HFFc6 (cell line): ENCODE measurements around the gene R3HDM4. TPM values are rescaled to one million over a fixed set of nuclear protein-coding genes. Genes with fewer than 3 reads are reported as not detected.

Source experiments
- DNase-seq: peaks from one replicate; pipeline ENCODE4 v3.0.0-alpha.2; 2018
- H3K27ac Mint-ChIP-seq: 2 replicates; pipeline ENCODE4 v1.8.0; 2020; ENCODE audit warnings: mild to moderate bottlenecking, mixed read lengths
- H3K27me3 Mint-ChIP-seq: 2 replicates; pipeline ENCODE4 v1.8.0; 2021; ENCODE audit warnings: mild to moderate bottlenecking, moderate library complexity, mixed read lengths; ENCODE audit not compliant: insufficient read depth
- H3K36me3 Mint-ChIP-seq: 2 replicates; pipeline ENCODE4 v1.8.0; 2021; ENCODE audit warnings: low read depth, mixed read lengths
- H3K4me1 Mint-ChIP-seq: 2 replicates; pipeline ENCODE4 v1.8.0; 2020; ENCODE audit warnings: low read depth, mixed read lengths
- H3K4me3 Mint-ChIP-seq: 2 replicates; pipeline ENCODE4 v1.8.0; 2020; ENCODE audit warnings: mild to moderate bottlenecking, moderate library complexity, mixed read lengths
- H3K9me3 Mint-ChIP-seq: 2 replicates; pipeline ENCODE4 v1.8.0; 2020; ENCODE audit warnings: mild to moderate bottlenecking, mixed read lengths
- CTCF ChIP-seq: fragments of 200-600 bp; sonication (generic); IDR thresholded peaks from 2 replicates; pipeline ENCODE4 v1.5.0; 2021; ENCODE audit warnings: antibody characterized with exemption, mild to moderate bottlenecking
- total RNA-seq, 6 experiments: library from RNA; stranded (reverse); fragmentation: NEBNext Ultra II Directional; extraction: Animal tissue kit (Norgen Biotek cat#: 25700); gene quantifications; 2 replicates in 1 of 6; 3 replicates in 5 of 6; pipeline ENCODE4 v1.2.3, GENCODE V29; 2021

R3HDM4 gene
- total RNA-seq, 6 experiments from 2014 or later: 41.9 to 53.4 (median 45.9) TPM

GRCh38 chr19:934865-935479, 22.0 kb upstream of the R3HDM4 start:
- H3K4me1 Mint-ChIP-seq: peaks cover 23% of the 10 kb centered on the region

GRCh38 chr19:934197-934840, 21.3 kb upstream of the R3HDM4 start:
- TF ChIP-seq CTCF: no peak
- no peak for DNase-seq
- H3K27me3 Mint-ChIP-seq: peaks cover 2% of the 10 kb centered on the region
- peaks cover 18% of the 10 kb centered on the region for H3K4me1 Mint-ChIP-seq
- no peak overlapping the region; the same call in 1 of the 2 replicates for H3K27ac Mint-ChIP-seq
- H3K4me3 Mint-ChIP-seq: peak overlapping the region; percentile 81; the same call in 1 of the 2 replicates
- H3K9me3 Mint-ChIP-seq: no peaks in the 10 kb centered on the region
- H3K36me3 Mint-ChIP-seq: peaks cover 18% of the 10 kb centered on the region

More at GRCh38 chr19:934865-935479, 22.0 kb upstream of the R3HDM4 start:
- peaks cover 2% of the 10 kb centered on the region for H3K27me3 Mint-ChIP-seq
- DNase-seq: no peak
- no peaks in the 10 kb centered on the region for H3K9me3 Mint-ChIP-seq
- H3K36me3 Mint-ChIP-seq: peaks cover 25% of the 10 kb centered on the region
- peak overlapping the region; percentile 36; the same call in 1 of the 2 replicates for H3K27ac Mint-ChIP-seq
- TF ChIP-seq CTCF: no peak
- no peak overlapping the region for H3K4me3 Mint-ChIP-seq

GRCh38 chr19:933553-933882, 20.5 kb upstream of the R3HDM4 start:
- peaks cover 18% of the 10 kb centered on the region for H3K4me1 Mint-ChIP-seq
- peaks cover 2% of the 10 kb centered on the region for H3K27me3 Mint-ChIP-seq
- H3K4me3 Mint-ChIP-seq: peak overlapping the region; percentile 81
- TF ChIP-seq CTCF: no peak
- DNase-seq: no peak
- no peaks in the 10 kb centered on the region for H3K9me3 Mint-ChIP-seq
- H3K36me3 Mint-ChIP-seq: peaks cover 17% of the 10 kb centered on the region
- H3K27ac Mint-ChIP-seq: peak overlapping the region; percentile 93

- peak; percentile 36; the same call in 1 of the 2 replicates for TF ChIP-seq CTCF
- Mint-ChIP-seq H3K4me3 (peak overlapping the region; percentile 81), H3K27me3 (peaks cover 2% of the 10 kb centered on the region), H3K9me3 (no peaks in the 10 kb centered on the region), H3K36me3 (peaks cover 12% of the 10 kb centered on the region), H3K27ac (peak overlapping the region; percentile 93), H3K4me1 (peaks cover 18% of the 10 kb centered on the region)
- peak; percentile 96 for DNase-seq
Observed at GRCh38 chr19:932648-933552, 19.9 kb upstream of the R3HDM4 start.

GRCh38 chr19:931860-932647, 19.0 kb upstream of the R3HDM4 start:
- Mint-ChIP-seq H3K9me3 (no peaks in the 10 kb centered on the region), H3K27me3 (peaks cover 2% of the 10 kb centered on the region; the same call in 1 of the 2 replicates), H3K27ac (peak overlapping the region; percentile 77), H3K36me3 (peaks cover 7% of the 10 kb centered on the region), H3K4me1 (peaks cover 18% of the 10 kb centered on the region), H3K4me3 (peak overlapping the region; percentile 76)
- DNase-seq: no peak
- TF ChIP-seq CTCF: no peak
